ENCODE measurements around the gene RBMS3.
A peak's percentile ranks its signal among the peaks of the same experiment; 100 is the strongest.
"Not testable (repeated sequence)": the region's sequence is repeated elsewhere in the genome, so short reads cannot be mapped to it uniquely, and the experiment has no call there.

Gene RBMS3

DNA sequence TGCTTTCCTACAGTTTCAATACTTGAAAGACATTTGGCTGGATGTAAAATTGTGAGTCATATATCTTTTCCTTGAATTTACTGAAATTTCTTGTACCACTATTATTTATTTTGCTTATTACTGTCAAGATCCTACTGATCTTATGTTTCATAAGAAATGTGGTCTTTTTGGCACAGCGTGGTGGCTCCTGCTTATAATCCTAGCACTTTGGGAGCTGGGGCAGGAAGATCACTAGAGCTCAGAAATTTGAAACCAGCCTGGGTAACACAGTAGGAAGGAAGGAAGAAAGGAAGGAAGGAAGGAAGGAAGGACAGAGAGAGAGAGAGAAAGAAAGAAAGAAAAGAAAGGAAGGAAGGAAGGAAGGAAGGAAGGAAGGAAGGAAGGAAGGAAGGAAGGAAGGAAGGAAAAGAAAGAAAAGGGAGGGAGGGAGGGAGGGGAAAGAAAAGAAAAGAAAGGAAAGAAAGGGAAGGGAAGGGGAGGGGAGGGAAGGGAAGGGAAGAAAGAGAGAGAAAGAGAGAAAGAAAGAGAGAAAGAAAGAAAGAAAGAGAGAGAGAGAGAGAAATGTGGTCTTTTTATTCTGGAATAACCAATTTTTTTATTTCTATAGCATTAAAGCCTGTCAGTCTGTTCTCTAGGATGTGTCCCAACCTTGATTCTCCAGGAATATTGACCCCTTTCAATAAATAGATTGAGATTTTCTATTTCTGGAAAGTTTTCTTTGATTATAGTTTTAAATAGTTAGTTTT is 753.5 kb downstream of the RBMS3 start:
- CTCF ChIA-PET = no interaction called here
- DNase-seq (ENCODE audit: extremely low spot score) = no peak
- TF ChIP-seq, protein P1, sequence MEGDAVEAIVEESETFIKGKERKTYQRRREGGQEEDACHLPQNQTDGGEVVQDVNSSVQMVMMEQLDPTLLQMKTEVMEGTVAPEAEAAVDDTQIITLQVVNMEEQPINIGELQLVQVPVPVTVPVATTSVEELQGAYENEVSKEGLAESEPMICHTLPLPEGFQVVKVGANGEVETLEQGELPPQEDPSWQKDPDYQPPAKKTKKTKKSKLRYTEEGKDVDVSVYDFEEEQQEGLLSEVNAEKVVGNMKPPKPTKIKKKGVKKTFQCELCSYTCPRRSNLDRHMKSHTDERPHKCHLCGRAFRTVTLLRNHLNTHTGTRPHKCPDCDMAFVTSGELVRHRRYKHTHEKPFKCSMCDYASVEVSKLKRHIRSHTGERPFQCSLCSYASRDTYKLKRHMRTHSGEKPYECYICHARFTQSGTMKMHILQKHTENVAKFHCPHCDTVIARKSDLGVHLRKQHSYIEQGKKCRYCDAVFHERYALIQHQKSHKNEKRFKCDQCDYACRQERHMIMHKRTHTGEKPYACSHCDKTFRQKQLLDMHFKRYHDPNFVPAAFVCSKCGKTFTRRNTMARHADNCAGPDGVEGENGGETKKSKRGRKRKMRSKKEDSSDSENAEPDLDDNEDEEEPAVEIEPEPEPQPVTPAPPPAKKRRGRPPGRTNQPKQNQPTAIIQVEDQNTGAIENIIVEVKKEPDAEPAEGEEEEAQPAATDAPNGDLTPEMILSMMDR (IDR thresholded peaks at IDR 0.05; ENCODE audit: control extremely low read depth, extremely low read depth, low read depth, missing control alignments) = no peak
- POLR2A ChIA-PET = no interaction called here

DNA sequence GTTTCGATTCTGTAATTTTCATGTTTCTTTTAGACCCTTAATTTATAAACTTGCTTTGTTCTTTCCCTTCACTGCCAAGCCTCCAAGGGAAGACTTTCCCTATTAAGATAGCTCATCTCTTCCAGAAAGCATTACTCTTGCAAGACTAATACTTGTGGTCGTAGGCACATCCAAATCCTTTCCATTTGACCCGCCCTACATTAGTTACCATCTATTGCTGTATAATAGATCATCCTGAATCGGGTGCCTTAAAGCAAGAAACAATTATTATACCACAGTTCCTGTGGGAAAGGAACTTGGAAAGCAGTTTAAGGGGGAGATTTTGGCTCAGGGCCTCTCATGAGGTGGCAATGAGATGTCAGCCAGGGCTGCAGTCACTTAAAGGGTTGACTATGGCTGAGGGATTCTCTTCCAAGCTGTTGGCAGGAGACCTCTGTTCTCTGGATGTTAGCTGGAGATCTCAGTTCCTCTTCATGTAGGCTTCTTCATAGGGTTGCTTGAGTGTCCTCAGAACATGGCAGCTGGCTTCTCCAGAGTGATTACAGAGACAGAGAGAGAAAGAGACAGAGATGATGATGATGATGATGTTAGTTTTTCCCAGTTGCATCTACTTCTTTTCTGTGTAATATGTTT is 755.2 kb downstream of the RBMS3 start:
- TF ChIP-seq, protein P1 (IDR thresholded peaks at IDR 0.05; ENCODE audit: control extremely low read depth, extremely low read depth, low read depth, missing control alignments) = no peak
- DNase-seq (ENCODE audit: extremely low spot score) = no peak
- ChIA-PET CTCF (no interaction called here), POLR2A (no interaction called here)

DNA sequence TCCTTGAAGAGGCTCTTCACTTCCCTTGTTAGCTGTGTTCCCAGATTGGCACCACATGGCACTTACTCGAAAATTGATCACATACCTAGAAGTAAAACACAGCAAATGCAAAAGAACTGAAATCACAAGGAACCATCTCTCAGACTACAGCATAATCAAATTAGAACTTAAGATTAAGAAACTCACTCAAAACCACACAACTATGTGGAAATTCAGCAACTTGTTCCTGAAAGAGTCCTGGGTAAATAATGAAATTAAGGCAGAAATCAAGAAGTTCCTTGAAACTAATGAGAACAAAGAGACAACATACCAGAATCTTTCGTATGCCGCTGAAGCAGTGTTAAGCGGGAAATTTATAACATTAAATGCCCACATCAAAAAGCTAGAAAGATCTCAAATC is 759.3 kb downstream of the RBMS3 start:
- DNase-seq (ENCODE audit: extremely low spot score) = no peak
- ChIA-PET POLR2A (no interaction called here), CTCF (interaction anchor here (4.1 to 5.9 kb wide), 3 partner anchors 9 to 653 kb away, joined by 29 to 45 read pairs (median 40); no protein-coding TSS in a partner anchor)
- TF ChIP-seq, protein P1 (IDR thresholded peaks at IDR 0.05; ENCODE audit: control extremely low read depth, extremely low read depth, low read depth, missing control alignments) = no peak

DNA sequence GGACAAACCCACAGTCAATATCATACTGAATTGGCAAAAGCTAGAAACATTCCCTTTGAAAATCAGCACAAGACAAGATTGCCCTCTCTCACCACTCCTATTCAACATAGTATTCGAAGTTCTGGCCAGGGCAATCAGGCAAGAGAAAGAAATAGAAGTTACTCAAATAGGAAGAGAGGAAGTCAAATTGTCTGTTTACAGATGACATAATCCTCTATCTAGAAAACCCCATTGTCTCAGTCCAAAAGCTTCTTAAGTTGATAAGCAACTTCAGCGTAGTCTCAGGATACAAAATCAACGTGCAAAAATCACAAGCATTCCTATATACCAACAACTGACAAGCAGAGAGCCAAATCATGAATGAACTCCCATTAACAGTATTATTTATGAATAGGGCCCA is 760.6 kb downstream of the RBMS3 start:
- DNase-seq (ENCODE audit: extremely low spot score); POLR2A ChIA-PET: not testable (repeated sequence)
- CTCF ChIA-PET = interaction anchor here (1.2 to 5.9 kb wide), 8 partner anchors 9 to 651 kb away, joined by 3 to 45 read pairs (median 6); no protein-coding TSS in a partner anchor

DNA sequence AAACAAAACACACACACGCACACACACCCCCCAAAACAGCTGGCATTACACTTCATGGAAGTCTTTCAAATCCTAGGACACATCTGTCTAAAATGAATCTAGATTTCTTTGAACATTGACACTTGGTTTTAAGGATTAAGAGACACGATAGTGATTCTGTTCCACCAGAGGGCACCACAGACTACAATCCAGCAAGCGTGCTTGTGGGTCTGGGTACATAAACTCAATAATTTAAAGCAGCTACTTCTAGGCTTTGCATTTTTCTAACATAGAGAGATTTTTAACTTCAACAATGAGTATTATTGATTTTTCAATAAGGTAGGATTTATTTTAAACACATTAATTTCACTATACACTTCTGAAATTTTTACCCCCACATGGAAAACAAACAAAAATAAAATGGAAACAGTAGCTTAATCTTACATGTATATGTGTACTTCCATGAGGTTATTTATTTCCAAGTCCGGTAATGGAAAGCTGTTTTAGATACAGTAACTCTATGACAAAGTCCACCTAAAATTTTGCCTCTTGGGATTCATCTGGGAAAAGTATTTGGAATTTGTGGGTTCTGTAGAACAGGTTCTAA is 761.5 kb downstream of the RBMS3 start:
- DNase-seq (ENCODE audit: extremely low spot score) = peak; percentile 24
- CTCF ChIA-PET = interaction anchor here (1.0 to 5.9 kb wide), 10 partner anchors 8 to 660 kb away, joined by 3 to 45 read pairs (median 5); no protein-coding TSS in a partner anchor
- POLR2A ChIA-PET = no interaction called here
- TF ChIP-seq, protein P1 (IDR thresholded peaks at IDR 0.05; ENCODE audit: control extremely low read depth, extremely low read depth, low read depth, missing control alignments) = peak; percentile 48

DNA sequence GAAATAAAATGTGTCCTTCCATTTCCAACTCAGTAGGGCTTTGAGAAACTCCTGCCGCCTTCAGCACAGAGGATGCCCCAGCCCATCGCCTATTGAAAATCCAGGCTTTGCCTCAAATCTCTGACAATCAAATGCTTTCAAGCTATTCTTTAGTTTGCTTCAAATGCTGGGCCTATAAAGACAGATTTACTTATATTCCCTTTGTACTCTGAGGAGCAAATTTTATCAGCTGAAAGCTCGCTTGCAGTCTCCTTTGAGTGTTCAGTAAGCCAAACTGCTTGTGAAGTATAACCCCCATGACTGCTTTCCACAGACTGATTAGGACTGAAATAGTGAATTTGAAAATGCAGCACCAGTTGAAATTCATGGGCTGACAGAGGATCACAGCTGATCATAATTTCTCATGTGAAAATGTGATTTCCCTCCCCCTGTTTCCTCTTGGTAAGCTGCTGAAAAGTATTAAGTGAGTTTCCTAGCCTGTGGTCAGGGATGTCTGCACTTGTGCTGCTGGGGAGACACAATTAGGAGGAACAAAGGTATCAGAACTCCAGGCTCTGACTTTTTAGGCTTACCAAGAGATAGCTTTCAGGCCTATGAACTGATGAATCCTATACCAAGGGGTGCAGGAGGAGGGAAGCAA is 762.2 kb downstream of the RBMS3 start:
- no peak for DNase-seq (ENCODE audit: extremely low spot score)
- ChIA-PET CTCF (interaction anchor here (1.0 to 5.9 kb wide), 10 partner anchors 8 to 660 kb away, joined by 3 to 45 read pairs (median 5); no protein-coding TSS in a partner anchor), POLR2A (no interaction called here)
- TF ChIP-seq, protein P1 (IDR thresholded peaks at IDR 0.05; ENCODE audit: control extremely low read depth, extremely low read depth, low read depth, missing control alignments) = no peak

All from GM10248 (cell line).